BLaER1 (cell line): ENCODE results near the gene HPGD.
A peak's percentile ranks its signal among the peaks of the same experiment; 100 is the strongest.

Experiments
- H3K27ac ChIP-seq: shearing (Covaris generic); formaldehyde crosslinking; 2 replicates; pipeline ENCODE4 v1.8.1; 2022
- H3K27me3 ChIP-seq: shearing (Covaris generic); formaldehyde crosslinking; 2 replicates; pipeline ENCODE4 v1.8.1; 2022
- H3K36me3 ChIP-seq: shearing (Covaris generic); formaldehyde crosslinking; 2 replicates; pipeline ENCODE4 v1.8.1; 2022
- H3K4me1 ChIP-seq: shearing (Covaris generic); formaldehyde crosslinking; 2 replicates; pipeline ENCODE4 v1.8.1; 2022
- H3K4me2 ChIP-seq: shearing (Covaris generic); formaldehyde crosslinking; 2 replicates; pipeline ENCODE4 v1.8.1; 2022
- H3K4me3 ChIP-seq: shearing (Covaris generic); formaldehyde crosslinking; 2 replicates; pipeline ENCODE4 v1.8.1; 2022
- H3K9ac ChIP-seq: shearing (Covaris generic); formaldehyde crosslinking; 2 replicates; pipeline ENCODE4 v1.8.1; 2022
- H3K9me3 ChIP-seq: shearing (Covaris generic); formaldehyde crosslinking; 2 replicates; pipeline ENCODE4 v1.8.1; 2022
- H4K20me1 ChIP-seq: shearing (Covaris generic); formaldehyde crosslinking; 2 replicates; pipeline ENCODE4 v1.8.1; 2022
- Cebpa-rat ChIP-seq: shearing (Covaris generic); IDR thresholded peaks from 2 replicates; pipeline ENCODE4 v1.8.1; 2022

HPGD gene

DNA sequence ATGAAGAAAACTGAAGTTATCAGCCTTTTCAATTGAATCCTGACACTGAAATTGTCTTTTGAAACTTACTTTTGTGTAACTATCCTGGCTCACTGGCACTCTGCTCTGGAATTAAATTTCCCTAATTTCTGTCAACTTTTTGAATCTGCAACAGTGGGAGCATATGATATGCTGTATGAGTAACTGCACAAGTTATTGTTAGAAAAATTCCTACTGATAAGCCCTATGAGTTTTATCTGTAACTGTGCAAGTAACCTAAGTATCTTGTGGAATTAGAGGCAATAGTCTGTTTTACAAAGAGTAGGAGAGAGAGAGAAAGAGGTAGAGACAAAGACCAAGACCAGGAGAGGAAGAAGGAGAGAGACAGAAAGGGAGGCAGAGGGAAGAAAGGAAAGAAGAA, 9.2 kb upstream of the HPGD start:
- H3K4me1 ChIP-seq: peaks cover 15% of the 10 kb centered on the region
- no peak overlapping the region for H3K9ac ChIP-seq
- no peak overlapping the region for H3K4me3 ChIP-seq
- no peaks in the 10 kb centered on the region for H3K9me3 ChIP-seq
- no peak overlapping the region for H3K27ac ChIP-seq
- no peaks in the 10 kb centered on the region for H4K20me1 ChIP-seq
- H3K36me3 ChIP-seq: no peaks in the 10 kb centered on the region
- H3K27me3 ChIP-seq: no peaks in the 10 kb centered on the region
- TF ChIP-seq Cebpa-rat: no peak
- no peak overlapping the region for H3K4me2 ChIP-seq

DNA sequence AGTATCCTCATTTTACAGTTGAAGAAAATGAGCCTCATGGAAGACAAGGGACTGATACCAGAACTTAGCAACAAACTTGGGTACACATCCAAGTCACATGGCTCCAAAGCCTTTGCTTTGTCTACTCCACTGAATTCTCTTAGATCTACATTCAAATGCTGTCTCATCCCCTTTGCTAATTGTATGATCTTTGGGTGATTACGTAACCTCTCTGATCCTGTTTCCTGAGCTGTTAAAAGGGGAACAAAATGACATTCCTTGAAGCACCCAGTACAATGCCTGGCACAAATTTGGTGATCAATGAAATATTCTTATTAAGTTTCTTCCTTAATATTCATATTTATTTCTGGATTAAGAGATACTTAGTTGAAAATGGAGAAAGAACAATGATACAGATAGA, 5.9 kb upstream of the HPGD start:
- no peak overlapping the region for H3K9ac ChIP-seq
- H4K20me1 ChIP-seq: no peaks in the 10 kb centered on the region
- no peak overlapping the region for H3K4me2 ChIP-seq
- no peak for TF ChIP-seq Cebpa-rat
- H3K4me1 ChIP-seq: peaks cover 15% of the 10 kb centered on the region
- H3K27ac ChIP-seq: no peak overlapping the region
- no peak overlapping the region for H3K4me3 ChIP-seq
- H3K36me3 ChIP-seq: no peaks in the 10 kb centered on the region
- H3K27me3 ChIP-seq: peaks cover 11% of the 10 kb centered on the region
- no peaks in the 10 kb centered on the region for H3K9me3 ChIP-seq

DNA sequence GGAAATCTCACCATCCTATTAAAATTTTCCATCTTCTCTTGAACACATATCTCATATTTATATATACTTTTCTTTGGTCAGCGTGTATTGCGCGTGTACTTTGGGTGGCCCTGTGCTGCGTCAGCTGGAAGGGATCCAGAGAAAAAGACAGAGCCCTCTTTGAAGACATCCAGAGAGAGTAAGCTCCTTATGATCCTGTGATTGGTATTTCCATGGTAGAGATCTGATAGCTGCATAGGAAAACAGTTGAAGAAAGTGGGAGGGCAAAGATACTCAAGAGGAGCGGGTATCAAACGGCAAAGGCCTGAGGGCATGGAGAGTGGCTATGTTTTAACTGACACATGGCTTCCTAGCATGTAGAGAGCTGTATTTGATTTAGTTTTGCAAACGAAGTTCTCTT, 4.4 kb upstream of the HPGD start:
- H3K4me1 ChIP-seq: peaks cover 15% of the 10 kb centered on the region
- H3K27me3 ChIP-seq: peaks cover 26% of the 10 kb centered on the region
- H3K4me3 ChIP-seq: no peak overlapping the region
- H4K20me1 ChIP-seq: no peaks in the 10 kb centered on the region
- H3K9me3 ChIP-seq: peaks cover 6% of the 10 kb centered on the region; the same call in 1 of the 2 replicates
- H3K36me3 ChIP-seq: no peaks in the 10 kb centered on the region
- no peak overlapping the region for H3K27ac ChIP-seq
- no peak overlapping the region for H3K9ac ChIP-seq
- H3K4me2 ChIP-seq: no peak overlapping the region
- TF ChIP-seq Cebpa-rat: no peak

DNA sequence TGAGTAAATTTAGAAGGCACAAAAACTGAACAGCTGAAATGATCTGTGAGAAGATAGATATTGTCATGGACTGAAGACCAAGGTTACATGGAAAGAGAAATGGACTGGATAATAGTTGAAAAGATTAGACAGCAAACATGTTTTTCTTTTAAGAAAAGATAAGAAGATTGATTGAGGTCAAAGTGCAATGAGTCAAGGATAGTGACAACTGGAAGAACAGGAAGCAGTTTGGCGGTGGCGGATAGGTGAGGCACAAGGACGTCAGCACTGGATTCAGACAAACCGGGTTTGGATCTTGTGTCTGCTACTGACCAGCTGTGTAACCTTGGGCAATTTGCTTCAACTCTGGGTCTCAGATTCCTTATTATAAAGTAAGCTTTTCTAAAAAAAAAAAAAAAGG, 2.0 kb upstream of the HPGD start:
- H3K4me3 ChIP-seq: no peak overlapping the region
- H3K36me3 ChIP-seq: no peaks in the 10 kb centered on the region
- no peaks in the 10 kb centered on the region for H3K4me1 ChIP-seq
- H3K4me2 ChIP-seq: no peak overlapping the region
- H3K27me3 ChIP-seq: peaks cover 34% of the 10 kb centered on the region
- H3K9me3 ChIP-seq: peaks cover 6% of the 10 kb centered on the region; the same call in 1 of the 2 replicates
- H3K9ac ChIP-seq: no peak overlapping the region
- no peaks in the 10 kb centered on the region for H4K20me1 ChIP-seq
- H3K27ac ChIP-seq: no peak overlapping the region
- no peak for TF ChIP-seq Cebpa-rat

DNA sequence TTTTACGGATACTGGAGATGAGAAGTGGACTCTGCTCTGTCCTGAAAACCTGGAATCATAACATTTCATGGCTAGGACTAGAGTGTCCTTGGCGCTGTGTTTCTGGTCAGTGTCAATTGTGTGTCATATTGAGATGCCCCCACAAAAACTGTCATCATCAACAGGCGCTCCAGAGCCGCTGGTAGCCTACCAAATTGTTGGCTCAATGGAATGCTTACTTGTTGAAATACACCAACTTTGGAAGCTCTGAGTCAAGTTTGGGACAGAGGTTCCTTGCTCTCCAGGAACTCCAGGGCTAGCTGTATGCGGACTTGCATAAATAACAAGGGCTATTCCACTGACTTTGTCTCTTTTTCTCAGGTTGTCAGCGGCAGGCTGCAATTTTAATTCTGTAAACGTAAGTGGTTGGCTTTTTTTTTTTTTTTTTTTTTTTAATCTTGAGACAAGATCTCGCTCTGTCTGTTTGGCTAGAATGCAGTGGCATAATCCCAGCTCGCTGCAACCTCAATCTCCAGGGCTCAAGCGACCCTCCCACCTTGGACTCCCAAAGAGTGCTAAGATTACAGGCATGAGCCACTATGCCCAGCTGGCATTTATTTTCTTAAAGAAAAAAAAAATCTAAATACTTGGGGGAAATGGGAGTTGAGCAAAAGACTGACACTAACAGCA, 871 bp upstream of the HPGD start:
- Histone ChIP-seq H3K27me3 (peaks cover 34% of the 10 kb centered on the region), H3K27ac (no peak overlapping the region), H3K9me3 (peaks cover 6% of the 10 kb centered on the region; the same call in 1 of the 2 replicates), H3K9ac (no peak overlapping the region), H4K20me1 (no peaks in the 10 kb centered on the region), H3K4me2 (peak overlapping the region; percentile 81), H3K4me1 (no peaks in the 10 kb centered on the region), H3K4me3 (peak overlapping the region; percentile 65), H3K36me3 (no peaks in the 10 kb centered on the region)
- TF ChIP-seq Cebpa-rat: no peak

DNA sequence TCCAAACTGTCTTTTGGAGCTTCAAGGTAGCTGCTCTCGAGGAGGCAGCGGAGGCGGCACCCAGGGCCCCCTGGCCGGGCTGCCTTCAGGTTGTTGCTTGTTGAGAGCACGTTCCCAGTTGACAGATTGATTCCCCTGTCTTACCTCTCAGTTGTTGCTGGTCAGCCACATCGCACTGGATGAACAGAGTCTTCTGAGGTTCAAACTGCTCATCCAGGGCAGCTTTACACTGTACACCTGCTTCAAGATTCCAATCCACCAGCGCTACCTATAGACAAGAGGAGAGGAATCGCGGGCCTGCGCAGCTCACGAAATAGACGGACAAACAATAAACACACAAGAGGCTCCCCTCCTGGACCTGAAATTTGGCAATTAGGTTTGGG, 497 bp downstream of the HPGD start:
- Histone ChIP-seq H3K9me3 (peaks cover 6% of the 10 kb centered on the region; the same call in 1 of the 2 replicates), H3K4me2 (peak overlapping the region; percentile 81), H3K4me1 (no peaks in the 10 kb centered on the region), H3K27me3 (peaks cover 34% of the 10 kb centered on the region), H3K36me3 (no peaks in the 10 kb centered on the region), H3K9ac (no peak overlapping the region), H3K4me3 (peak overlapping the region; percentile 65), H4K20me1 (no peaks in the 10 kb centered on the region), H3K27ac (no peak overlapping the region)
- TF ChIP-seq Cebpa-rat: no peak

DNA sequence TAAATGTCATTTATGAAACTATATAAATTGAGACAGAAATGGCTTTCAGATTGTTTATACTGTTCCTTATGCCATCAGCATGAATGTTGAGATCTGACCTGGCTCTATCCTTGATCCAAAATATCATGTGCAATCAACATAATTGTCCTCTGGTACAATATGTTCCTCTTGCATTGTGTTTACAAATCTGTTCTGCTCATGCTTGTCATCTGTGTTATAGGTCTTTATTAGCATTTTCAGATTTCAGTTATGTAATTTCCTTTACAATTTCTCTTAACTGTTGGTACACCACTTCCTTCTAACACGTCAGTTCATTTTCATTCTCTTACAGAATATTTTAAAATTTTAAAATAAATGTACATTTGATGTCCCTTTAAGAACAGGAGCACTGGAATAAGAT, 1.6 kb downstream of the HPGD start:
- Histone ChIP-seq H3K27ac (no peak overlapping the region), H3K4me1 (no peaks in the 10 kb centered on the region), H3K4me2 (no peak overlapping the region)

DNA sequence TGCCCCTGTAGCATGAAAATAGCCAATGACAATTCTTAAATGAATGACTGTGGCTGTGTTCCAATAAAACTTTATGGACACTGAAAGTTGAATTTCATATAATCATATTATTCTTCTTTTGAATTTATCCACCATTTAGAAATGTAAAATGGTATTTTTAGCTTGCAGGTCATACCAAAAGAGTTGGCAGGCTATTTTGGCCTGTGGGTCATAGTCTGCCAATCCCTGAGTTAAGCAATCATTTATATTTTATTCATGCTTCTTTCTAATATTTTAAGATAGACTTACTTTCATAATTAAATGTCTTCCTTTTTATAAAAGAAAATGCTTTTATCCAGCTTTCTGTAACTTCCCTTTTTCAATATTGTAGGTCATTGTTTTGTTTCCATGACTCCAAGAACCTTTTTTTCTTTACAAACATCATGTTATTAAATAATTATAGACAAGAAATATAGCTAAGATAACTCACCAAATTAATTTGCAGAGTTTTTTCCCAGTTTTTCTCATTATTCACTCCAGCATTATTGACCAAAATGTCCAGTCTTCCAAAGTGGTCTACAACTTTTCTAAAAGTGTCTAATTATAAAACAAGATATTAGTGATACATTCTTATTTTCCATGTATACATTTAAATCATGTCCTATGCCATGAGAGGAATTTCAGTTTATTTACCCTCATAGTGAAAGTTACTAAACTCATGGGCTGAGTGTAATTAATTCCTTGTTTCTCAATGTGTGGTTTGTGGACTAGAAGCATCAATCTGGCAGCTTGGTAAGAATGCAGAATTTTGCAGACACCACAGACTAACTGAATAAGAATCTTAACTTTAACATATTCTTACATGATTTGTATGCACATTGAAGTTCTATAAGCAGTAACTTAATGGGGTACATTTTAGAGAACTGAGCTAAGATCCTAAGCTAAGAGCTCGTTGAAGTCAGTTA, 4.5 kb downstream of the HPGD start:
- Histone ChIP-seq H3K36me3 (no peaks in the 10 kb centered on the region), H4K20me1 (no peaks in the 10 kb centered on the region), H3K4me3 (no peak overlapping the region), H3K4me1 (no peaks in the 10 kb centered on the region), H3K27ac (no peak overlapping the region), H3K9me3 (peaks cover 6% of the 10 kb centered on the region; the same call in 1 of the 2 replicates), H3K9ac (no peak overlapping the region), H3K4me2 (no peak overlapping the region), H3K27me3 (peaks cover 18% of the 10 kb centered on the region)
- no peak for TF ChIP-seq Cebpa-rat

More for the DNA sequence above, 1.6 kb downstream of the HPGD start:
- Histone ChIP-seq H4K20me1 (no peaks in the 10 kb centered on the region), H3K27me3 (peaks cover 34% of the 10 kb centered on the region), H3K9me3 (peaks cover 6% of the 10 kb centered on the region; the same call in 1 of the 2 replicates), H3K4me3 (no peak overlapping the region), H3K36me3 (no peaks in the 10 kb centered on the region), H3K9ac (no peak overlapping the region)
- TF ChIP-seq Cebpa-rat: no peak

DNA sequence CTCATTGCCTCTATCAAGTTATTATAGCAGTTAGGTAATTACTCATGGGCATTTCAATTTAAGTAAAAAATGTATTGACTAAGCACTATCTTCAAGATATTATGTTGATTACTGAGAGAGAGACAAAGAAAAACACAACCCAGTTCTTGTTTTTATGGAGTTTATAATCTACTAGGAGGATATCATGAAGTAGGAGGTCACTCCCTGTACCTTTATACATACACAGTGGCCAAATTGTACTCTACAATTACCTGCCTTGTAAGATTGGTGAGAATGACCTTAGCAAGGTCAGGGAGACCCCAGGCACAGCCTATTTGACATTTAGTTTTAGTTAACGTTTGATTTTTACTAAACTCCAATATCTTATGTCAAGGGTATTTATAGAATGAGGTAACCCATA, 5.5 kb downstream of the HPGD start:
- peaks cover 8% of the 10 kb centered on the region for H3K27me3 ChIP-seq
- TF ChIP-seq Cebpa-rat: no peak
- no peaks in the 10 kb centered on the region for H3K4me1 ChIP-seq
- H3K27ac ChIP-seq: no peak overlapping the region
- no peak overlapping the region for H3K4me3 ChIP-seq
- no peaks in the 10 kb centered on the region for H3K9me3 ChIP-seq
- no peak overlapping the region for H3K4me2 ChIP-seq
- H4K20me1 ChIP-seq: no peaks in the 10 kb centered on the region
- H3K36me3 ChIP-seq: no peaks in the 10 kb centered on the region
- no peak overlapping the region for H3K9ac ChIP-seq

DNA sequence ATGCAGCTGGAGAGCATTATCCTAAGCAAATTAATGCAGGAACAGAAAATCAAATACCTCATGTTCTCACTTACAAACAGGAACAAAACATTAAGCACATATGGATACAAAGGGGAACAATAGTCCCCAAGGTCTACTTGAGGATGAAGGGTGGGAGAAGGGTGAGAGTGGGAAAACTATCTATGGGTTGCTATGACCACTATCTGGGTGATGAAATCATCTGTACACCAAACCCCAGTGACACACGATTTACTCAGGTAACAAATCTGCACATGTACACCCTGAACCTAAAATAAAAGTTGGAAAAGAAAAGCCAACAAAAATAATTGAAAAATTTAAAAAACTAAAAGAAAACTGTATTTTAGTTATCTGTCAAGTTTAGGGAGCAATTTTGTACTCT, 5.9 kb downstream of the HPGD start:
- Histone ChIP-seq H3K4me3 (no peak overlapping the region), H3K27me3 (peaks cover 4% of the 10 kb centered on the region; the same call in 1 of the 2 replicates), H4K20me1 (no peaks in the 10 kb centered on the region), H3K4me1 (no peaks in the 10 kb centered on the region), H3K27ac (no peak overlapping the region), H3K9me3 (no peaks in the 10 kb centered on the region), H3K36me3 (no peaks in the 10 kb centered on the region), H3K4me2 (no peak overlapping the region), H3K9ac (no peak overlapping the region)
- TF ChIP-seq Cebpa-rat: no peak
